ENCODE results near the gene MAPK8IP1.

The MAPK8IP1 gene

GRCh38 chr11:45876401-45876800 is 9.1 kb upstream of the MAPK8IP1 start:
- TF ChIP-seq REST (IDR thresholded peaks at IDR 0.05; ENCODE audit: insufficient replicate concordance, low read depth): no peak
- no peak for TF ChIP-seq CTCF (IDR thresholded peaks at IDR 0.05; ENCODE audit: insufficient read depth, low read length)
- no peak for TF ChIP-seq POLR2AphosphoS5 (IDR thresholded peaks at IDR 0.05; ENCODE audit: low read depth)
- TF ChIP-seq SPI1 (IDR thresholded peaks at IDR 0.05; ENCODE audit: borderline replicate concordance, low read depth): no peak
- no peak for TF ChIP-seq GABPA (IDR thresholded peaks at IDR 0.05; ENCODE audit: low read depth)
- Histone ChIP-seq H3K27ac (replicated peaks) (no peak overlapping the region), H3K4me3 (replicated peaks; ENCODE audit: insufficient read depth, low read length) (no peak overlapping the region), H3K27me3 (ENCODE audit: insufficient read depth, poor library complexity, severe bottlenecking) (no peaks in the 10 kb centered on the region)
- DNase-seq (ENCODE audit: low read depth in 1 of 2, low spot score in 1 of 2): no peak

- Histone ChIP-seq H3K4me3 (replicated peaks; ENCODE audit: insufficient read depth, low read length) (no peak overlapping the region), H3K27me3 (ENCODE audit: insufficient read depth, poor library complexity, severe bottlenecking) (no peaks in the 10 kb centered on the region), H3K27ac (replicated peaks) (no peak overlapping the region)
- DNase-seq (ENCODE audit: low read depth in 1 of 2, low spot score in 1 of 2): no peak
- TF ChIP-seq GABPA (IDR thresholded peaks at IDR 0.05; ENCODE audit: low read depth) (no peak), CTCF (IDR thresholded peaks at IDR 0.05; ENCODE audit: insufficient read depth, low read length) (no peak), REST (IDR thresholded peaks at IDR 0.05; ENCODE audit: insufficient replicate concordance, low read depth) (no peak), SPI1 (IDR thresholded peaks at IDR 0.05; ENCODE audit: borderline replicate concordance, low read depth) (no peak), POLR2AphosphoS5 (IDR thresholded peaks at IDR 0.05; ENCODE audit: low read depth) (no peak)
These were observed 8.2 kb upstream of the MAPK8IP1 start for GRCh38 chr11:45877221-45877620.

- Histone ChIP-seq H3K27ac (replicated peaks) (no peak overlapping the region), H3K27me3 (ENCODE audit: insufficient read depth, poor library complexity, severe bottlenecking) (no peaks in the 10 kb centered on the region), H3K4me3 (replicated peaks; ENCODE audit: insufficient read depth, low read length) (no peak overlapping the region)
- no peak for DNase-seq (ENCODE audit: low read depth in 1 of 2, low spot score in 1 of 2)
- TF ChIP-seq SPI1 (IDR thresholded peaks at IDR 0.05; ENCODE audit: borderline replicate concordance, low read depth) (no peak), GABPA (IDR thresholded peaks at IDR 0.05; ENCODE audit: low read depth) (no peak), POLR2AphosphoS5 (IDR thresholded peaks at IDR 0.05; ENCODE audit: low read depth) (no peak), REST (IDR thresholded peaks at IDR 0.05; ENCODE audit: insufficient replicate concordance, low read depth) (no peak), CTCF (IDR thresholded peaks at IDR 0.05; ENCODE audit: insufficient read depth, low read length) (no peak)
These were observed 7.6 kb upstream of the MAPK8IP1 start for GRCh38 chr11:45877845-45878244.

All from HL-60 (cell line).